Subcutaneous abdominal adipose tissue (tissue), 5 donors: ENCODE data around the gene MYPOP.
"Not testable (repeated sequence)": the region's sequence is repeated elsewhere in the genome, so short reads cannot be mapped to it uniquely, and the experiment has no call there.

ENCODE experiments used
- H3K27ac ChIP-seq: one replicate; pipeline ENCODE4 v1.7.0; 2013; ENCODE audit warnings: low read depth, mild to moderate bottlenecking, inconsistent platforms, low read length, moderate library complexity
- H3K27me3 ChIP-seq, 5 donors: one replicate each; pipeline ENCODE4 v1.7.0; 2013; ENCODE audit warnings: low read length in 5 of 5, inconsistent platforms in 1 of 5; ENCODE audit not compliant: control insufficient read depth in 5 of 5, insufficient read depth in 4 of 5
- H3K36me3 ChIP-seq, 5 donors: one replicate each; pipeline ENCODE4 v1.7.0; 2013; ENCODE audit warnings: low read length in 5 of 5; ENCODE audit not compliant: control insufficient read depth in 5 of 5, insufficient read depth in 5 of 5
- H3K4me1 ChIP-seq, 5 donors: one replicate each; pipeline ENCODE4 v1.7.0; 2013; ENCODE audit warnings: low read length in 5 of 5, mild to moderate bottlenecking in 3 of 5, moderate library complexity in 1 of 5; ENCODE audit not compliant: control insufficient read depth in 5 of 5, insufficient read depth in 5 of 5
- H3K4me3 ChIP-seq, 5 donors: one replicate each; pipeline ENCODE4 v1.7.0; 2013; ENCODE audit warnings: low read length in 5 of 5, low read depth in 1 of 5
- H3K9ac ChIP-seq, 5 donors: one replicate each; pipeline ENCODE4 v1.7.0; 2013; ENCODE audit warnings: low read length in 5 of 5, mild to moderate bottlenecking in 4 of 5, moderate library complexity in 3 of 5
- H3K9me3 ChIP-seq, 5 donors: one replicate each; pipeline ENCODE4 v1.7.0; 2013; ENCODE audit warnings: low read length in 5 of 5; ENCODE audit not compliant: control insufficient read depth in 5 of 5
- donor health status: healthy.
- donor health status: healthy.
- donor health status: healthy.
- donor health status: healthy.
- donor health status: healthy.

Gene MYPOP

GRCh38 chr19:45878043-45878794, 24.2 kb downstream of the MYPOP start:
- Histone ChIP-seq H3K9ac (no peak overlapping the region), H3K4me3 (no peak overlapping the region), H3K27me3 (peaks cover 0 to 10% (median 3%) of the 10 kb centered on the region in 5 donors), H3K27ac (no peak overlapping the region), H3K4me1 (peaks cover 0 to 23% (median 20%) of the 10 kb centered on the region in 5 donors), H3K36me3 (no peaks in the 10 kb centered on the region), H3K9me3 (no peaks in the 10 kb centered on the region)

- no peaks in the 10 kb centered on the region for H3K36me3 ChIP-seq
- peak overlapping the region in 4 of 5 donors; percentile 13 to 67 (median 44) for H3K9ac ChIP-seq
- H3K4me1 ChIP-seq = peaks cover 0 to 12% (median 11%) of the 10 kb centered on the region in 5 donors
- H3K27me3 ChIP-seq = peaks cover 0 to 10% (median 3%) of the 10 kb centered on the region in 5 donors
- H3K4me3 ChIP-seq = peak overlapping the region in 3 of 5 donors; percentile 12 to 26 (median 22)
- no peaks in the 10 kb centered on the region for H3K9me3 ChIP-seq
- H3K27ac ChIP-seq = no peak overlapping the region
Observed at GRCh38 chr19:45876411-45877197, 25.8 kb downstream of the MYPOP start.

- H3K4me3 ChIP-seq = no peak overlapping the region
- H3K9ac ChIP-seq = peak overlapping the region in 2 of 5 donors; percentile 54 to 67
- no peak overlapping the region for H3K27ac ChIP-seq
- peaks cover 0 to 12% (median 11%) of the 10 kb centered on the region in 5 donors for H3K4me1 ChIP-seq
- no peaks in the 10 kb centered on the region for H3K9me3 ChIP-seq
- H3K27me3 ChIP-seq = peaks cover 0 to 10% (median 3%) of the 10 kb centered on the region in 5 donors
- H3K36me3 ChIP-seq = no peaks in the 10 kb centered on the region
Observed at GRCh38 chr19:45876161-45876410, 26.3 kb downstream of the MYPOP start.

GRCh38 chr19:45874620-45874966, 27.8 kb downstream of the MYPOP start:
- Histone ChIP-seq H3K4me1 (peaks cover 0 to 12% (median 11%) of the 10 kb centered on the region in 5 donors), H3K9ac (no peak overlapping the region), H3K36me3 (no peaks in the 10 kb centered on the region), H3K4me3 (no peak overlapping the region), H3K27me3 (peaks cover 0 to 10% (median 3%) of the 10 kb centered on the region in 5 donors), H3K9me3 (no peaks in the 10 kb centered on the region), H3K27ac (no peak overlapping the region)

- H3K9ac ChIP-seq = no peak overlapping the region
Observed at GRCh38 chr19:45873219-45873772, 29.1 kb downstream of the MYPOP start.

GRCh38 chr19:45872095-45872919, 30.1 kb downstream of the MYPOP start:
- H3K36me3 ChIP-seq = no peaks in the 10 kb centered on the region
- no peak overlapping the region for H3K9ac ChIP-seq
- H3K9me3 ChIP-seq = no peaks in the 10 kb centered on the region
- H3K4me1 ChIP-seq = peaks cover 0 to 11% (median 10%) of the 10 kb centered on the region in 5 donors
- peaks cover 0 to 5% (median 0%) of the 10 kb centered on the region in 5 donors for H3K27me3 ChIP-seq
- no peak overlapping the region for H3K4me3 ChIP-seq
- no peak overlapping the region for H3K27ac ChIP-seq

More at GRCh38 chr19:45873219-45873772, 29.1 kb downstream of the MYPOP start:
- H3K36me3 ChIP-seq = no peaks in the 10 kb centered on the region
- H3K4me1 ChIP-seq = peaks cover 0 to 12% (median 11%) of the 10 kb centered on the region in 5 donors
- H3K27ac ChIP-seq = no peak overlapping the region
- no peaks in the 10 kb centered on the region for H3K9me3 ChIP-seq
- no peak overlapping the region for H3K4me3 ChIP-seq
- peaks cover 0 to 10% (median 2%) of the 10 kb centered on the region in 5 donors for H3K27me3 ChIP-seq

GRCh38 chr19:45870798-45871197, 31.6 kb downstream of the MYPOP start:
- no peak overlapping the region for H3K9ac ChIP-seq
- H3K9me3 ChIP-seq = no peaks in the 10 kb centered on the region
- no peak overlapping the region for H3K27ac ChIP-seq
- H3K36me3 ChIP-seq = no peaks in the 10 kb centered on the region
- H3K4me3 ChIP-seq = no peak overlapping the region
- H3K27me3 ChIP-seq = peaks cover 0 to 3% (median 2%) of the 10 kb centered on the region in 5 donors
- H3K4me1 ChIP-seq = no peaks in the 10 kb centered on the region

- not testable (repeated sequence) for H3K9ac ChIP-seq, H3K27ac ChIP-seq, H3K4me3 ChIP-seq
Observed at GRCh38 chr19:45867241-45867640, 35.2 kb downstream of the MYPOP start.

GRCh38 chr19:45866400-45867176, 35.8 kb downstream of the MYPOP start:
- no peaks in the 10 kb centered on the region for H3K36me3 ChIP-seq
- H3K4me1 ChIP-seq = peaks cover 2 to 24% (median 19%) of the 10 kb centered on the region in 5 donors

More at GRCh38 chr19:45867241-45867640, 35.2 kb downstream of the MYPOP start:
- Histone ChIP-seq H3K4me1 (peaks cover 2 to 19% (median 15%) of the 10 kb centered on the region in 5 donors), H3K27me3 (peaks cover 0 to 20% (median 12%) of the 10 kb centered on the region in 5 donors)
- not testable (repeated sequence) for H3K9me3 ChIP-seq, H3K36me3 ChIP-seq

More at GRCh38 chr19:45866400-45867176, 35.8 kb downstream of the MYPOP start:
- no peak overlapping the region for H3K27ac ChIP-seq
- H3K4me3 ChIP-seq = no peak overlapping the region
- peaks cover 0 to 20% (median 12%) of the 10 kb centered on the region in 5 donors for H3K27me3 ChIP-seq
- no peaks in the 10 kb centered on the region for H3K9me3 ChIP-seq
- H3K9ac ChIP-seq = no peak overlapping the region
